ENCODE measurements around the gene TMEFF2. TPM values are rescaled to one million over a fixed set of nuclear protein-coding genes. Genes with fewer than 3 reads are reported as not detected.
"Not testable (repeated sequence)": the region's sequence is repeated elsewhere in the genome, so short reads cannot be mapped to it uniquely, and the experiment has no call there.

The TMEFF2 gene
- total RNA-seq, 2 donors from 2014 or later = 0.09 TPM; not detected in 1

DNA sequence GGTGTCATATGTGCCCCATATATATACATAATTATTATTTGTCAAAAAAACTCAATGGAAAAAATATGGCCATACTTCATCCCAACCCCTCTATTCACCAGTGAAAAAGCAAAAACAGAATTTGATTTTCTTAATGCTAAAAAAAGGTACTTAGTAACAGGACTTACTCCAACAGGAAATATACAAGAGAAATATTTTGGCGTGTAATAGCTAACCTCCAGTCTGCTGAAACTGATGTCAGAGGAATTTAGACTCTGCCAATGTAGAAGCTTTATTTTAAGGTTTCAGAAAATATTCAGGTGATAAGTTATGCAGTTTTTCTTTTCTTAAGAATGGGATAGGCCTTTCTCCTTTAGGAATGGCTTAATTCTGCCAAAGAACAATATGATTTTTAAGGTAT lies 72.6 kb downstream of the TMEFF2 start:
- no peaks in the 10 kb centered on the region for H3K27me3 ChIP-seq (ENCODE audit: control insufficient read depth, insufficient read depth, low read length, poor library complexity, severe bottlenecking)
- no peak for DNase-seq
- Mint-ChIP-seq H3K27ac (no peak overlapping the region), H3K4me3 (no peak overlapping the region), H3K4me1 (no peaks in the 10 kb centered on the region), H3K27me3 (ENCODE audit: insufficient read depth) (no peaks in the 10 kb centered on the region), H3K9me3 (peaks cover 4% of the 10 kb centered on the region), H3K36me3 (ENCODE audit: low read depth) (no peaks in the 10 kb centered on the region)
- peaks cover 5% of the 10 kb centered on the region for H3K9me3 ChIP-seq (ENCODE audit: control insufficient read depth, low read length)
- H3K4me3 ChIP-seq (ENCODE audit: low read length) = no peak overlapping the region
- H3K9ac ChIP-seq (ENCODE audit: extremely low read depth, low read length, poor library complexity, severe bottlenecking) = no peak overlapping the region
- 86 to 100% methylated on average over 1 of the region's 1 CpG for WGBS, 2 experiments (ENCODE audit: insufficient coverage in 1 of 2, insufficient read length in 1 of 2)
- TF ChIP-seq, protein P1, sequence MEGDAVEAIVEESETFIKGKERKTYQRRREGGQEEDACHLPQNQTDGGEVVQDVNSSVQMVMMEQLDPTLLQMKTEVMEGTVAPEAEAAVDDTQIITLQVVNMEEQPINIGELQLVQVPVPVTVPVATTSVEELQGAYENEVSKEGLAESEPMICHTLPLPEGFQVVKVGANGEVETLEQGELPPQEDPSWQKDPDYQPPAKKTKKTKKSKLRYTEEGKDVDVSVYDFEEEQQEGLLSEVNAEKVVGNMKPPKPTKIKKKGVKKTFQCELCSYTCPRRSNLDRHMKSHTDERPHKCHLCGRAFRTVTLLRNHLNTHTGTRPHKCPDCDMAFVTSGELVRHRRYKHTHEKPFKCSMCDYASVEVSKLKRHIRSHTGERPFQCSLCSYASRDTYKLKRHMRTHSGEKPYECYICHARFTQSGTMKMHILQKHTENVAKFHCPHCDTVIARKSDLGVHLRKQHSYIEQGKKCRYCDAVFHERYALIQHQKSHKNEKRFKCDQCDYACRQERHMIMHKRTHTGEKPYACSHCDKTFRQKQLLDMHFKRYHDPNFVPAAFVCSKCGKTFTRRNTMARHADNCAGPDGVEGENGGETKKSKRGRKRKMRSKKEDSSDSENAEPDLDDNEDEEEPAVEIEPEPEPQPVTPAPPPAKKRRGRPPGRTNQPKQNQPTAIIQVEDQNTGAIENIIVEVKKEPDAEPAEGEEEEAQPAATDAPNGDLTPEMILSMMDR (conservative IDR thresholded peaks at IDR 0.05) = no peak
- no peak overlapping the region for H3K27ac ChIP-seq (ENCODE audit: low read depth, low read length)
- no peaks in the 10 kb centered on the region for H3K36me3 ChIP-seq (ENCODE audit: control insufficient read depth, insufficient read depth, low read length)
- no peaks in the 10 kb centered on the region for H3K4me1 ChIP-seq (ENCODE audit: control insufficient read depth, insufficient read depth, low read length)

- no peaks in the 10 kb centered on the region for H3K36me3 ChIP-seq (ENCODE audit: control insufficient read depth, insufficient read depth, low read length)
- Mint-ChIP-seq H3K9me3 (peaks cover 11% of the 10 kb centered on the region), H3K27ac (no peak overlapping the region), H3K4me1 (no peaks in the 10 kb centered on the region), H3K27me3 (ENCODE audit: insufficient read depth) (no peaks in the 10 kb centered on the region), H3K4me3 (no peak overlapping the region), H3K36me3 (ENCODE audit: low read depth) (no peaks in the 10 kb centered on the region)
- DNase-seq = no peak
- no peak overlapping the region for H3K27ac ChIP-seq (ENCODE audit: low read depth, low read length)
- 100% methylated on average over 1 of the region's 1 CpG for WGBS, 2 experiments (ENCODE audit: insufficient coverage in 1 of 2, insufficient read length in 1 of 2)
- no peaks in the 10 kb centered on the region for H3K4me1 ChIP-seq (ENCODE audit: control insufficient read depth, insufficient read depth, low read length)
- TF ChIP-seq, protein P1 (conservative IDR thresholded peaks at IDR 0.05) = no peak
- H3K9ac ChIP-seq (ENCODE audit: extremely low read depth, low read length, poor library complexity, severe bottlenecking) = no peak overlapping the region
- no peaks in the 10 kb centered on the region for H3K27me3 ChIP-seq (ENCODE audit: control insufficient read depth, insufficient read depth, low read length, poor library complexity, severe bottlenecking)
- H3K4me3 ChIP-seq (ENCODE audit: low read length) = no peak overlapping the region
- peaks cover 11% of the 10 kb centered on the region for H3K9me3 ChIP-seq (ENCODE audit: control insufficient read depth, low read length)
Measured at GRCh38 chr2:192119536-192119935, 75.2 kb downstream of the TMEFF2 start.

DNA sequence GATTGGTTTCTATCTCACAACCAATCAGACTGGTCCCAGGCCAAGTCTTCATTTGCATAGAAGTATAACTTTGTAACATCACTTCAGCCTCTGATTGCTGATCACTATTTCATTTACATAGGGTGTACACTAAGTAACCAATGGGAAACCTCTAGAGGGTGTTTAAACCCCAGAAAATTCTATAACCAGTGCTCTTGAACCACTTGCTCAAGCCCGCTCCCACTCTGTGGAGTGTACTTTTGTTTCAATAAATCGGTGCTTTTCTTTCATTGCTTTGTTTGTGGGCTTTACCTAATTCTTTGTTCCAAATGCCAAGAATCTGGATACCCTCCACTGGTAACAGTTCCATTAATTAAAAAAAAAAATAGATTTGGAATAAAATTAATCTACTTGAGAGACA lies 77.0 kb downstream of the TMEFF2 start:
- TF ChIP-seq, protein P1 (conservative IDR thresholded peaks at IDR 0.05) = no peak
- H3K9me3 Mint-ChIP-seq = peaks cover 12% of the 10 kb centered on the region
- no peak overlapping the region for H3K27ac ChIP-seq (ENCODE audit: low read depth, low read length)
- no peaks in the 10 kb centered on the region for H3K27me3 ChIP-seq (ENCODE audit: control insufficient read depth, insufficient read depth, low read length, poor library complexity, severe bottlenecking)
- H3K4me1 Mint-ChIP-seq = no peaks in the 10 kb centered on the region
- H3K36me3 Mint-ChIP-seq (ENCODE audit: low read depth) = no peaks in the 10 kb centered on the region
- no peak for DNase-seq
- H3K9me3 ChIP-seq (ENCODE audit: control insufficient read depth, low read length) = peaks cover 11% of the 10 kb centered on the region
- no peaks in the 10 kb centered on the region for H3K36me3 ChIP-seq (ENCODE audit: control insufficient read depth, insufficient read depth, low read length)
- no peak overlapping the region for H3K4me3 Mint-ChIP-seq
- H3K9ac ChIP-seq (ENCODE audit: extremely low read depth, low read length, poor library complexity, severe bottlenecking) = no peak overlapping the region
- no peak overlapping the region for H3K27ac Mint-ChIP-seq
- H3K27me3 Mint-ChIP-seq (ENCODE audit: insufficient read depth) = no peaks in the 10 kb centered on the region
- no peaks in the 10 kb centered on the region for H3K4me1 ChIP-seq (ENCODE audit: control insufficient read depth, insufficient read depth, low read length)
- WGBS, 2 experiments (ENCODE audit: insufficient coverage in 1 of 2, insufficient read length in 1 of 2) = 75 to 80% methylated on average over 2 of the region's 2 CpGs
- H3K4me3 ChIP-seq (ENCODE audit: low read length) = no peak overlapping the region

GRCh38 chr2:192111536-192111935 lies 83.2 kb downstream of the TMEFF2 start:
- not testable (repeated sequence) for H3K27me3 Mint-ChIP-seq (ENCODE audit: insufficient read depth)
- DNase-seq = peak; percentile 44

More at GRCh38 chr2:192111536-192111935, 83.2 kb downstream of the TMEFF2 start:
- WGBS, 2 experiments (ENCODE audit: insufficient coverage in 1 of 2, insufficient read length in 1 of 2) = 63 to 83% methylated on average over 2 of the region's 2 CpGs
- not testable (repeated sequence) for H3K36me3 ChIP-seq (ENCODE audit: control insufficient read depth, insufficient read depth, low read length); H3K27me3 ChIP-seq (ENCODE audit: control insufficient read depth, insufficient read depth, low read length, poor library complexity, severe bottlenecking); H3K4me3 ChIP-seq (ENCODE audit: low read length); H3K9me3 ChIP-seq (ENCODE audit: control insufficient read depth, low read length); H3K4me1 ChIP-seq (ENCODE audit: control insufficient read depth, insufficient read depth, low read length); H3K4me1 Mint-ChIP-seq; H3K27ac Mint-ChIP-seq; H3K36me3 Mint-ChIP-seq (ENCODE audit: low read depth); H3K27ac ChIP-seq (ENCODE audit: low read depth, low read length); H3K4me3 Mint-ChIP-seq; H3K9ac ChIP-seq (ENCODE audit: extremely low read depth, low read length, poor library complexity, severe bottlenecking)
- H3K9me3 Mint-ChIP-seq = peaks cover 16% of the 10 kb centered on the region
